HUDEP-2 (cell line): ENCODE data around the gene ENDOD1.
A peak's percentile ranks its signal among the peaks of the same experiment; 100 is the strongest.
"Not testable (repeated sequence)": the region's sequence is repeated elsewhere in the genome, so short reads cannot be mapped to it uniquely, and the experiment has no call there.

Experiments used
- DNase-seq, 76 experiments: peaks; one replicate each; lab custom pipeline; 2025; ENCODE audit not compliant: unreplicated experiment in 76 of 76; lab: John Stamatoyannopoulos, UW

The ENDOD1 gene

DNA sequence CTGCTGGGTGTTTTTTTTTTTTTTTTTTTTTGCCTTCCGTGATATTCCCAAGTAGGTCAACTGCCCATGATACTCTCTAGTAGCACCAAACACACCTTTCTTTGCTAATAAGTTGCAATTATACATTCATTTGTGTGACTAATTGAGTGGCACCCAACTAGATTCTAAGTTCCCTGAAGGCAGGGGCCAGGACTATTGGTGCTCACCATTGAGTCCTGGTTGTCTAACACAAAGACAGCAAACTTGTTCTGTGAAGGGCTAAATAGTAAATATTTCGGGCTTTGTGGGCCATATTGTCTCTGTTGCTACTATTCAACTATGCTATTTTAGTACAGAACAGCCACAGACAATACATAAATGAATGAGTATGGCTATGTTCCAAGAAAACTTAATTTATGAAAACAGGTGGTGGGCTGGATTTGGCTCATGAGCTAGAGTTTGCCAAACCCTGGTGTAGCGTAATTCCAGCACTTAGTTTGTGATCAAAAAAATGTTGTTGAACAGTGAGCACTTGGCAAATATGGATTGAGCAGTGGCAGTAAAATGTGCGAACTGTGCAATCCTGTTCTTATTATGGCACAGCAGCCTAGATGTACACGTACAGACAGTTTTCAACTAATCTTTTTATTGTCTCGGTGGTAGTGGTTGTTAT is 11.3 kb downstream of the ENDOD1 start:
- no peak for DNase-seq

GRCh38 chr11:95101935-95102334 is 12.3 kb downstream of the ENDOD1 start:
- DNase-seq = peak in 1 of 76 experiments; percentile 4

GRCh38 chr11:95102733-95103132 is 13.1 kb downstream of the ENDOD1 start:
- no peak for DNase-seq

DNA sequence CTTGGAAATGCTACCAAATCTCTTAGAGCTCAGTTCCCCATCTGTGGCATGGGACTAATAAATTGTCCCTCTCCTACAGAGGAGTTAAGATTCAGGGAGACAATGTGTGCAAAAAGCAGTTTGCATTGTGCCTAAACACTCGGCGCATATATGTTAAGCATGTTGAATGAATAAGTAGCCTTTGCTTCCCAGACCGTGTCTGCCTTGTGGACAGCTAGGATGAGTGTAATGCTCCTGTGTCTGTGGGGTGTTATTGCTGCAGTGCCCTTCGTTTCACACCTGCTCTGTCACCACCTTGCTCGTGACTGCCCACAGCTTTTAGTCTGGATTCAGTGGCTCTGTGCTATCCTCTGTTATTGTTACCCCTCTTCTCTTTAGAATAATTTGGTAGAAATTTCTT is 14.1 kb downstream of the ENDOD1 start:
- no peak for DNase-seq

DNA sequence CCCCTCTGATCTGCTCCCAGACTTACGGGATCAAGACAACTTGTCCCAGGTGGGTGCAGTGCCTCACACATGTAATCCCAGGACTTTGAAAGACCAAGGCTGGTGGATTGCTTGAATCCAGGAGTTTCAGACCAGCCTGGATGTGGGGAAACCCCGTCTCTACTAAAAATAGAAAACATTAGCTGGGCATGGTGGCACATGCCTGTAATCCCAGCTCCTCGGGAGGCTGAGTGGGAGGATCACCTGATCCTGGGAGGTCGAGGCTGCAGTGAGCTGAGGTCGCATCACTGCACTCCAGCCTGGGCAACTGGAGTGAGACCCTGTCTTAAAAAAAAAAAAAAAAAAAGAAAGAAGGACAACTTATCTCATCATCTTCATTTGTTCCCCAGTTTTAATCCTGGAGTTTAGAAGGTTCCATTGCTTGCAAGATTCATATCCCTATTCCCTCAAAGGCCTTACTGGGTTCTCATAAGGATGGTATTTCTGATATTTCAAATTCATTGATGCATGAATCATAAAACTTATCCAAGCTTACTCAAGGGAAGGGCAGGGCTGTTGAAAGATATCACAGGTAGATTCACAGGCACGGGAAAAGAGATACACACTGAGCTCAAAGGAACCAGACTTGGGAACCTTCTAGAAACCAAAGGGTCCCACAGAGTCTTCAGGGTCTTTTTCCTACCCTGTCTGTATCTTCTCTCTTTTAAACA is 14.6 kb downstream of the ENDOD1 start:
- no peak for DNase-seq

DNA sequence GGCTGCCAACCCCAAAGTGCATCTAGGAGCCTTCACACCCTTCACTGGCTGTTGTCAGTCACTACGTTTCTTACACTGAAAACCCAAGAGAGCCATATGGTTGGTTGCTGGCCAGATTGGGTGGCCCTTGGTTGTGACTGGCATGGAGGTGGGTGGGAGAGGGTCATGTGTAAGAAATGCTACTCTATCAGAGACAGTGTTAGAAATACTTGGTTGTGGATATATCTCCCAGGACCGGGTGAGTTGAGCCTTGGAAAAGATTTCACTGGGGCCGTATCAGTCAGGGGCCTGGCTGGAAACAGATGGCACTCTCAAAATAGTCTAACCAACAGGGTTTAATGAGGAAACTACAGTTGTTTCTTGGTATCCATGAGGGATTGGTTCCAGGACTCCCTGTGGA is 15.2 kb downstream of the ENDOD1 start:
- DNase-seq = no peak

DNA sequence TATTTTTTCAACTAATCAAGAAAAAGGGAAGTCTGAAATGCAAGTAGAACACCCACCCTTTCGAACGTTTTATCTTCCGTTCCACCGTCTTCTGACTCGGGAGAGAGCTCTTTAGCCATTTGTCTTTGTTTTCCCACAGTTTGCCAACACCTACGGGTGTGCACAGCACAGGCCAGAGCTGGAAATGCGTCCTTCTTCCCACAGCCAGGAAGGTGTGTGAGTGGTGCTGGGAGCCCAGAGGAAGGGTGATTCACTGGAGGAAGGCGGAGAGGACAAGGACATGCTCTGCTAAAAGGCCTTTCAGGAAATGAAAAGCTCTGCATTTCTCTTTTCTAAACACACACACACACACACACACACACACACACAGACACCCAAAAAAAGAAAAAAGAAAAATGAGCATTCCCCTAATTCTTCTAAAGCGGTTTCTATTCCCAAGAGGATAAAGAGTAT is 18.5 kb downstream of the ENDOD1 start:
- DNase-seq = no peak

- peak in 45 of 76 experiments; percentile 7 to 76 (median 47) for DNase-seq
These were observed 19.3 kb downstream of the ENDOD1 start for GRCh38 chr11:95108671-95109551.

- DNase-seq = not testable (repeated sequence)
These were observed 21.8 kb downstream of the ENDOD1 start for GRCh38 chr11:95111471-95111870.

DNA sequence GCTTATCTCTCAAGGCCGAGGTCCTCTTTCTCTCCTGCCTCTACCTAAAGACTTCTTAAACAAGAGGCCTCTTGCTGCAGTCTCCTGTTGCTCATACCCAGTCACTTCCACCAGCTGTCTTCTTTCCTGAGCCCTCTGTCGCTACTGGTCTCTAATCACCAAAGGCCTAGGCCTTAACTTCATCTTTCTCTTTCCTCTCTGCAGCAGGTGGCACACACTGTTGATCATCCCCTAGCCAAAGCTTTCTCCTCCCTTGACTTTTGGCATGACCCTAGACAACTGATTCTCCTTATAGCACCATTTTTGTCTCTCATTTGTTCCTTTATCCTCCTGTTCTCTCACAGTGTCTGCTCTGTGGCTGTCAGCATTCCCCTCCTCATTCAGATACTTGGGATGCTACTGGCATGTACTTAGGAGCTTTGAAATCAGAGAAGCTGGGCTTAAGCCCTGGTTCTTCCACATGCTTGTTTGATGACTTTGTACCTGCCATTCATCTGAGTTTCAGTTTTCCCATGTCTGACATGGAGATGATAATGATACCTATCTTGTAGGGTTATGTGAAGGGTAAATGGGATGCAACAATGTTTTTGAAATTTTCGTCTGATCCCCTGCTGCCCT is 22.4 kb downstream of the ENDOD1 start:
- DNase-seq = no peak

DNA sequence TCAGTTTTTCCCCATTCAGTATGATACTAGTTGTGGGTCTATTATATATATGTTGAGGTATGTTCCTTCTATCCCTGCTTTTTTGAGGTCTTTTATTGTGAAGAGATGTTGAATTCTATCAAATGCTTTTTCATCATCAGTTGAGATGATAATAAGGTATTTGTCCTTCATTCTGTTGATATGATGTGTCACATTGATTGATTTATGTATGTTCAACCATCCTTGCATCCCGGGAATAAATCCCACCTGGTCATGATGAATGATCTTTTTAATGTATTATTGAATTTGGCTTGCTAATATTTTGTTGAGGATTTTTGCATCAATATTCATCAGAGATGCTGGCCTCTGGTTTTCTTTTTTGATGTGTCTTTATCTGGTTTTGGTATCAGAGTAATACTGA is 26.0 kb downstream of the ENDOD1 start:
- no peak for DNase-seq

- no peak for DNase-seq
These were observed 29.9 kb downstream of the ENDOD1 start for GRCh38 chr11:95119361-95120060.

- DNase-seq = no peak
These were observed 32.1 kb downstream of the ENDOD1 start for GRCh38 chr11:95121698-95122097.

DNA sequence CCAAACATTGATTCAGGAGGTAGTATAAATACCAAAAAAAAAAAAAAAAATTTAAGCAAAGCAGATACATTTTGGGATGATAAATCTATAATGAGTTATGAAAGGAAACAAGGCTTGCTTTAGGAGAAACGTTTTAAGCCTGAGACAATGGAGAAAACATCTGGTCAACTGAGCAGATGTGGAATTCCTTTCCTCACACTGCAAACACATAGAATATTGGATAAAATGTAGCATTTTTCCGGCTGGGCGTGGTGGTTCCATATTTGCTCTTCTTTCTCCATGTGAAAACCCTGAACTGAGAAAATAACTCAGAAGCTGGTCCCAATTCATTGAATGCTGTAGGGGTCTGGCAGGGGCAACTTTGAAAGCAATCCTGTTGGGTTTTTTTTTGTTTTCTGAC is 33.9 kb downstream of the ENDOD1 start:
- no peak for DNase-seq

- DNase-seq = no peak
These were observed 39.0 kb downstream of the ENDOD1 start for GRCh38 chr11:95128602-95129001.

DNA sequence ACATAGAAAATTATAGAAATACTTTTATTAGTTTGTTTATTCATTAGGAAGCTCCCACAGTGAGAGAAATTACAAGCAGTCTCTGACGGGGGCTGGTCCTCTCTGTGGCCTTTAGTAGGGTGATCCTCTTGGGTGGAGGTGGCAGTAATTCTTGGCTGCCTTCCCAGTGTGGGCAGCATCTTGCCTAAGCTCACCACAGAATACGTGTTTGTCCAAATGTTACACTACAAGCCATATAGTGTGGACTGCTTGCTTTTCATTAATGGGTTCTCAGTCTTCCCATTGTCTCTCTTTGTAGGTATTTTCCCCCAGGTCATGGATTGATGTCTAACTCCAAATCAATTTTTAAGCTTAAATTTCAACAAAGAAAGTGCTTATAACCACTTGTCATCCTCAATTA is 43.3 kb downstream of the ENDOD1 start:
- peak in 60 of 76 experiments; percentile 4 to 72 (median 44) for DNase-seq

DNA sequence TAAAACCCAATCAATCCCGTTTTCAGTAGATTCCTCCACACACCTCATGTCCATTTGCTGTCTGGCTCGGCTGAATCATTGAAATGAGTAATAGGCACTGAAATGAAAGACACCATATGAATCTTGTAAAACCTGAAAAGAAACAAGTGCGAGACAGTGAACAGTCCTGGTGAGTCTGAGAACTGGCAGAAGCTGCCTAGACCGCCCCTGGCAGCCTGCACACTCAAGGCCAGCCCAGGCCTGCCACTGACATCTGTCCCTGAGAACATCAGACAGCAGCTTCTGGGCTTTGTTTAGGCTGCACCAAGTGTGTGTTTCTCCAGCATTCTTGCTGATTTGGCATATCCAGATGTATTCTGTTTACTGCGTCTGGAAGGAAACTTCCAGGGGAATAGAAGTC is 44.8 kb downstream of the ENDOD1 start:
- DNase-seq = no peak

DNA sequence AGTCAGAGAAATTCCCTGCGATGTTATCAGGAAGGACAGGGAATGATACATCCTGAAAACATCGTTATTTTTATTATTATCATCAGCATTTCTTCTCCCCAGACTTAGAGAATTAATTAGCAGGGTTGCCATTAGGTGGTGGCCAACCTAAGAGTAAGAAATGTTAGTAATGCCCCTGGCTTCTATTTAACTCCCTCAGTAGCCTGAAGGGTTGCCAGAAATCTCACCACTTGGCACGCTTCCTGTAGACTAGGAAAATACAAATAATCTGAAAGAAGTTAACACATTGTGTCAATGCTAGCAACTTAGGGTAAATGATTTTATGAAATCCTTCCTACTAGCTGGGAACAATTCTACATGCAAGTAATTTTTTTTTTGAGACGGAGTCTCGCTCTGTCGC is 45.5 kb downstream of the ENDOD1 start:
- DNase-seq = no peak

GRCh38 chr11:95135880-95136279 is 46.2 kb downstream of the ENDOD1 start:
- DNase-seq = no peak

- not testable (repeated sequence) for DNase-seq
These were observed 47.1 kb downstream of the ENDOD1 start for GRCh38 chr11:95136747-95137146.
